ENCODE results near the gene FUT7.

FUT7 gene

GRCh38 chr9:137031904-137032640 is at the start of gene FUT7:
FUT7 (minus strand) TSS chr9:137032088; CDS start chr9:137031991, 97 bp downstream.
- no peak for DNase-seq (ENCODE audit: low read depth)

- DNase-seq (ENCODE audit: low read depth): no peak
Observed at GRCh38 chr9:137080260-137081122, 48.6 kb upstream of the FUT7 start.

- no peak for DNase-seq (ENCODE audit: low read depth)
Observed at GRCh38 chr9:137079401-137079787, 47.5 kb upstream of the FUT7 start.

- no peak for DNase-seq (ENCODE audit: low read depth)
Observed at GRCh38 chr9:137078701-137079400, 47.0 kb upstream of the FUT7 start.

- peak; percentile 25 for DNase-seq (ENCODE audit: low read depth)
Observed at GRCh38 chr9:137077758-137078693, 46.1 kb upstream of the FUT7 start.

- DNase-seq (ENCODE audit: low read depth): peak; percentile 20
Observed at GRCh38 chr9:137077010-137077747, 45.3 kb upstream of the FUT7 start, which contains the start of gene UAP1L1. UAP1L1 (plus strand) TSS chr9:137077517; CDS start chr9:137077533, 16 bp downstream.

GRCh38 chr9:137076636-137077009 is 44.7 kb upstream of the FUT7 start:
- DNase-seq (ENCODE audit: low read depth): no peak

GRCh38 chr9:137075275-137075775 is 43.4 kb upstream of the FUT7 start:
- no peak for DNase-seq (ENCODE audit: low read depth)

- no peak for DNase-seq (ENCODE audit: low read depth)
Observed at GRCh38 chr9:137074657-137075274, 42.9 kb upstream of the FUT7 start.

GRCh38 chr9:137073992-137074399 is 42.1 kb upstream of the FUT7 start:
- no peak for DNase-seq (ENCODE audit: low read depth)

GRCh38 chr9:137071282-137071681 is 39.4 kb upstream of the FUT7 start:
- DNase-seq (ENCODE audit: low read depth): no peak

- no peak for DNase-seq (ENCODE audit: low read depth)
Observed at GRCh38 chr9:137070906-137071275, 39.0 kb upstream of the FUT7 start.

- DNase-seq (ENCODE audit: low read depth): peak; percentile 72
Observed at GRCh38 chr9:137070201-137070905, 38.5 kb upstream of the FUT7 start, which contains the start of gene SAPCD2. SAPCD2 (minus strand) TSS chr9:137070557; CDS start chr9:137070460, 97 bp downstream.

GRCh38 chr9:137069508-137070091 is 37.7 kb upstream of the FUT7 start:
- no peak for DNase-seq (ENCODE audit: low read depth)

- DNase-seq (ENCODE audit: low read depth): no peak
Observed at GRCh38 chr9:137068539-137069507, 36.9 kb upstream of the FUT7 start.

- DNase-seq (ENCODE audit: low read depth): peak; percentile 78
Observed at GRCh38 chr9:137067860-137068538, 36.1 kb upstream of the FUT7 start.
